ACC112 (cell line): Measurements from ENCODE around the gene RNF8.
"Not testable (repeated sequence)": the region's sequence is repeated elsewhere in the genome, so short reads cannot be mapped to it uniquely, and the experiment has no call there.

Experiments
- H2AFZ ChIP-seq: fragments of 200-600 bp; sonication (generic); one replicate; pipeline ENCODE4 v1.6.0; 2017; ENCODE audit warnings: antibody characterized with exemption, low read length; ENCODE audit not compliant: unreplicated experiment
- H3K27ac ChIP-seq: fragments of 200-600 bp; sonication (generic); 2 replicates; pipeline ENCODE4 v1.5.1; 2014; ENCODE audit warnings: low read depth, mild to moderate bottlenecking, antibody characterized with exemption, low read length, moderate library complexity
- H3K27me3 ChIP-seq: fragments of 200-600 bp; sonication (generic); 2 replicates; pipeline ENCODE4 v1.6.1; 2014; ENCODE audit warnings: mild to moderate bottlenecking, antibody characterized with exemption, low read length, moderate library complexity, mixed read lengths; ENCODE audit not compliant: insufficient read depth
- H3K36me3 ChIP-seq: fragments of 200-600 bp; sonication (generic); 2 replicates; pipeline ENCODE4 v1.6.1; 2016; ENCODE audit warnings: mild to moderate bottlenecking, antibody characterized with exemption, low read length, moderate library complexity, mixed read lengths; ENCODE audit not compliant: insufficient read depth
- H3K4me1 ChIP-seq: fragments of 200-600 bp; sonication (generic); one replicate; pipeline ENCODE4 v1.6.1; 2016; ENCODE audit warnings: low read length, mixed read lengths; ENCODE audit not compliant: insufficient read depth, unreplicated experiment, control insufficient read depth
- H3K4me3 ChIP-seq: fragments of 200-600 bp; sonication (generic); 2 replicates; pipeline ENCODE4 v1.5.1; 2014; ENCODE audit warnings: mild to moderate bottlenecking, low read depth, low read length
- H3K79me2 ChIP-seq: fragments of 200-600 bp; sonication (generic); one replicate; pipeline ENCODE4 v1.6.0; 2016; ENCODE audit warnings: low read length; ENCODE audit not compliant: control insufficient read depth, unreplicated experiment, insufficient read depth

RNF8 gene

DNA sequence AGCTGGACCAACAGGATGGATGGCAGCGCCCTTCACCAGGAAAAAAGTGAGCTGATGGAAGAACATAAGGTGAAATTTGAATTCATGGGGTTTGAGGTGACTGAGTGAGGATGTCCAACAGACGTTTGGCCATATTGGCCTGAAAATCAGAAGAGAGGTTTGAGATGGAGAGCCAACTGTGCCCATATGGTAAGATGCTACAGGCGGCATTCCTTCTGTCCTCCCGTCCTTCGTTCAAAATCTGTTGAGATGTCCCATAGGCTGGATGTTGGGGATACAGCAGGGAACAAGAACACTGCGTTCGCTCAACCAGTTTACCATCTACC lies 78.8 kb downstream of the RNF8 start:
- peak overlapping the region; percentile 94 for H2AFZ ChIP-seq
- H3K4me1 ChIP-seq = peaks cover 23% of the 10 kb centered on the region
- H3K79me2 ChIP-seq = peaks cover 39% of the 10 kb centered on the region
- peaks cover 14% of the 10 kb centered on the region; the same call in 1 of the 2 replicates for H3K36me3 ChIP-seq
- H3K27me3 ChIP-seq = no peaks in the 10 kb centered on the region
- H3K4me3 ChIP-seq = peak overlapping the region; percentile 92
- H3K27ac ChIP-seq = peak overlapping the region; percentile 55

DNA sequence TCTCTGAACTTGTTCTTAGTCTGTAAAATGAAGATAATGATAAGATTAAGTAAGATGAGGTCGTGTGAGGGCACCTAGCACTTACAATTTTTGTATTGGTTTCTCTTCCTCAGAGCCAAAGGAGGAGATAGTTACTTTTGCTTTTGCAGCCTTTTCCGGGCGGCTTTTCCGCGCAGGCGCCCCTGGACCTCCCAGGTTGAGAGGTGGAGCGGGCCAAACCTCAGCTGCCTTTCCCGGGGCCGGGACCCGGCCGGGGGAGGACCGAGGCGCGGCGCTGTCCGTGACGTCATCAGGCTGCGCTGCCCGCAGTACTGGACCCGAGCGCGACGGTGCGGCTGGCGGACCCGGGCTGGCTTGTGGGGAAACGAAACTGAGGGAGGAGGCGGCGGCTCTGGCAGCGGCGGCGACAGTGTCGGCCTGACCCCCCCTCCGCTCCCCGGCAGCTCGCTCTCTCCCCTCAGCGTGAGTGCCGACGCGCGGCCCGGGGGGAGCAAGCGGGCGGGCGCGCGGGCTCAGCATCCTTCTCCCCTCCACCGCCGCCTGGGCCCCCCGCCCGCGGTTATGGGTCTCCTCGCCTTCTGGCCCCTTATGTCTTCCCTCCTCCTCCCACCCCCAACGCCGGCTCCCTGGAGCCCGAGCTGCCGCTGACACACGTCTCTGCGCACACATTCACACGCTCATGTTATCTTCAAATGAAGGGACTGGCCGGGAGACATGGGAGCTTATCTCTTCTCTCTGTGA lies 79.3 kb downstream of the RNF8 start, which contains the start of gene CMTR1:
Gene CMTR1 (plus strand): TSS at position 306 of the 741 bp plus-strand sequence. CDS start 2,409 bp downstream, outside the sequence.
- peak within 1 kb of the TSS; percentile 94 for H2AFZ ChIP-seq
- H3K27ac ChIP-seq = peak within 1 kb of the TSS; percentile 83
- peaks cover 42% of the 10 kb centered on the region for H3K79me2 ChIP-seq
- H3K36me3 ChIP-seq = peaks cover 15% of the 10 kb centered on the region; the same call in 1 of the 2 replicates
- peaks cover 23% of the 10 kb centered on the region for H3K4me1 ChIP-seq
- peak within 1 kb of the TSS; percentile 92 for H3K4me3 ChIP-seq
- H3K27me3 ChIP-seq = no peaks in the 10 kb centered on the region

DNA sequence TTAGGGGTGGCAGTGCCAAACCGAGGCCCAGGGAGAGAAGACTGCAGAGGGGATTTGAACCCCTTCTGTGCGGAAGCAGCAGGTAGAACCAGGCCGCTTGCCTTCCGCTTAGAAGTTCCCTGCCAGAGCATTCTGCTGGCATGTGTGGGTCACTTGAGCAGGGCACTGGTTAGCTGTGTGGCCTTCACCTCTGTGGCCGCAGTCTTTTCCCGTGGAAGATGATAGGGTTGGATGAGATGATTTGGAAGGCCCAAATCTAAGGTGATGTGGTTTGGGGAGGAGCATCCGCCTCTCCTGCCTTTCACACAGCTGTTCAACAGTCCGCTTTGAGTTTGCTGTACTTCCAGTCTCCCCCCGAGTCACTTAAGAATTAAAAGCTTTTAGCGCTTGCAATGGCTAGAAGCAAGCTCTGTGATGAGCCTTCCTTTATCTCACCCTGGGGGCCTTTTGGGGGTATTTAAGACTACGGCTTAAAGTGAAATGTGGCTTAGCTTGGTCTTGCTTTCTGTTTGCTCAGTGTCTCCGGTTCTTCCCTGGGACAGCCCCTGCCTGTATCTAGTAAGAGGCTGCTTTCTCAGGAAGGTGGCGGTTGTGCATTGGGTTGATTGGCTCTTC lies 80.0 kb downstream of the RNF8 start:
- Histone ChIP-seq H3K79me2 (peaks cover 48% of the 10 kb centered on the region), H3K4me1 (peaks cover 27% of the 10 kb centered on the region), H2AFZ (peak overlapping the region; percentile 20), H3K27me3 (no peaks in the 10 kb centered on the region), H3K36me3 (peaks cover 15% of the 10 kb centered on the region; the same call in 1 of the 2 replicates), H3K4me3 (peak overlapping the region; percentile 92), H3K27ac (peak overlapping the region; percentile 83)

- no peak overlapping the region for H3K27ac ChIP-seq
- peak overlapping the region; percentile 92 for H3K4me3 ChIP-seq
- H2AFZ ChIP-seq = no peak overlapping the region
- peaks cover 62% of the 10 kb centered on the region for H3K79me2 ChIP-seq
- H3K4me1 ChIP-seq = peaks cover 32% of the 10 kb centered on the region
- peaks cover 21% of the 10 kb centered on the region; the same call in 1 of the 2 replicates for H3K36me3 ChIP-seq
- no peaks in the 10 kb centered on the region for H3K27me3 ChIP-seq
Observed at GRCh38 chr6:37435373-37435772, 81.6 kb downstream of the RNF8 start.

- Histone ChIP-seq H3K36me3 (peaks cover 25% of the 10 kb centered on the region; the same call in 1 of the 2 replicates), H3K4me1 (peaks cover 32% of the 10 kb centered on the region), H3K4me3 (no peak overlapping the region; the same call in 1 of the 2 replicates), H3K27ac (no peak overlapping the region), H3K79me2 (peaks cover 67% of the 10 kb centered on the region), H2AFZ (no peak overlapping the region), H3K27me3 (no peaks in the 10 kb centered on the region)
Observed at GRCh38 chr6:37435816-37436215, 82.0 kb downstream of the RNF8 start.

DNA sequence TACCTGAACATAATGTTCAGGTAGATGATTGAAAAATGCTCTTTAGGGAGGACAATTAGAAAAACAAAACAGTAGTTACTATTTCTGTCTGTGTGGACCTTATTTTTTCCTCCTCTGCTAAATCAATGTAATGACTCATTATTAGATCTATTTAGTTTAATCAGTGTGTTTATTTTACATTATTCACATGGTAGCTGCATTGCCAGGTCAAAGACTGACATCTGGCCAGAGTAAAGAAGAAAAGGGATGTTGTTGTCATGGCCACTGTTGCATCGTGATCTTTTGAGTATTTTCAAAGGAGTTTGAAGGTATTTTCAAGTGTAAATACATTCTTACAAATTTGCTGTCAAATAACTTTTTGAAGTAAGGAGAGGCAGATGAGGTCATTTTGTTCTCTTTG lies 85.1 kb downstream of the RNF8 start:
- H3K79me2 ChIP-seq = peaks cover 82% of the 10 kb centered on the region

GRCh38 chr6:37441651-37442050 lies 87.9 kb downstream of the RNF8 start:
- H3K79me2 ChIP-seq = peaks cover 58% of the 10 kb centered on the region
- peaks cover 17% of the 10 kb centered on the region for H3K4me1 ChIP-seq
- peak overlapping the region; percentile 66; the same call in 1 of the 2 replicates for H3K27ac ChIP-seq
- H3K4me3 ChIP-seq = no peak overlapping the region
- H3K27me3 ChIP-seq = no peaks in the 10 kb centered on the region
- peaks cover 37% of the 10 kb centered on the region for H3K36me3 ChIP-seq
- no peak overlapping the region for H2AFZ ChIP-seq

More for the DNA sequence above, 85.1 kb downstream of the RNF8 start:
- no peak overlapping the region for H2AFZ ChIP-seq
- peaks cover 29% of the 10 kb centered on the region; the same call in 1 of the 2 replicates for H3K36me3 ChIP-seq
- peaks cover 36% of the 10 kb centered on the region for H3K4me1 ChIP-seq
- no peaks in the 10 kb centered on the region for H3K27me3 ChIP-seq
- no peak overlapping the region for H3K4me3 ChIP-seq
- H3K27ac ChIP-seq = no peak overlapping the region

- Histone ChIP-seq H3K79me2 (peaks cover 53% of the 10 kb centered on the region), H3K27ac (peak overlapping the region; percentile 66), H2AFZ (no peak overlapping the region), H3K4me3 (peak overlapping the region; percentile 70), H3K4me1 (peaks cover 17% of the 10 kb centered on the region), H3K36me3 (peaks cover 36% of the 10 kb centered on the region), H3K27me3 (no peaks in the 10 kb centered on the region)
Observed at GRCh38 chr6:37442416-37443215, 88.8 kb downstream of the RNF8 start.

DNA sequence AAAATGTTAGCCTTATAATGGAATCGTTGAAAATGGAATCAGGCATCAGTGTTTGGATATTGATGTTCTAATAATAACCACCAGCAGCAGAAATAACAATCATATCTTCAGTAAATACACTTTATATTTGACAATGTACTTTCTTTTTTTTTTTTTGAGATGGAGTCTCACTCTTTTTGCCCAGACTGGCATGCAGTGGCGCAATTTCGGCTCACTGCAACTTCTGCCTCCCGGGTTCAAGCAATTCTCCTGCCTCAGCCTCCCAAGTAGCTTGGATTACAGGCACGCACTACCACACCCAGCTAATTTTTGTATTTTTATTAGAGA lies 89.4 kb downstream of the RNF8 start:
- Histone ChIP-seq H3K27ac (peak overlapping the region; percentile 66), H3K36me3 (peaks cover 37% of the 10 kb centered on the region), H3K4me1 (peaks cover 17% of the 10 kb centered on the region), H3K4me3 (peak overlapping the region; percentile 70), H3K79me2 (peaks cover 51% of the 10 kb centered on the region)
- not testable (repeated sequence) for H3K27me3 ChIP-seq, H2AFZ ChIP-seq
